Erythroblast (primary cell): Measurements from ENCODE around the gene PRRC1.

Source experiments
- GATA1 ChIP-seq: IDR thresholded peaks from 2 replicates; pipeline ENCODE4 v1.6.1; 2011; ENCODE audit warnings: low read depth, mild to moderate bottlenecking, control low read depth, low read length, moderate library complexity
- POLR2A ChIP-seq: IDR thresholded peaks from 2 replicates; pipeline ENCODE4 v1.6.1; 2011; ENCODE audit warnings: mild to moderate bottlenecking, low read length

DNA sequence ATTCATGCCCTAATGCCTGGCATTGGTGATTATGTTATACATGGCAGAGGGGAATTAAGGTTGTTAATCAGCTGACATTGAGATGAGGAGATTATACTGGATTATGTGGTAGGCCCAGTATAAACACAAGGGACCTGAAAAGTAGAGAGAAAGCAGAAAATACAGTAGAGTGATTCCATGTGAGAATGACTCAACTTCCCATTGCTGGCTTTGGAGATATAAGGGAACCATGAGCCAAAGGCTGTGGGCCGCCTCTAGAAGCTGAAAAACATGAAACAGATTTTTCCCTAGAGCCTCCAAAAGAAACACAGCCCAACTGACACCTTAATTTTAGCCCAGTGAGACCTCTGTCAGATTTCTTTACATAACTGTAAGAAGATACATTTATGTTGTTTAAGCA is 66.4 kb downstream of the PRRC1 start:
- TF ChIP-seq POLR2A: no peak
- TF ChIP-seq GATA1: no peak
